Kidney epithelial cell (primary cell): ENCODE results near the gene GJC2. TPM values are rescaled to one million over a fixed set of nuclear protein-coding genes. Genes with fewer than 3 reads are reported as not detected.
"Not testable (repeated sequence)": the region's sequence is repeated elsewhere in the genome, so short reads cannot be mapped to it uniquely, and the experiment has no call there.

Experiments used
- DNase-seq: peaks from one replicate; pipeline ENCODE4 v3.0.0-alpha.2; 2010; ENCODE audit warnings: low read depth
- H3K27me3 ChIP-seq: 2 replicates; pipeline ENCODE4 v1.6.0; 2011; ENCODE audit warnings: low read length; ENCODE audit not compliant: control insufficient read depth, insufficient read depth
- H3K36me3 ChIP-seq: 2 replicates; pipeline ENCODE4 v1.5.1; 2011; ENCODE audit warnings: low read length; ENCODE audit not compliant: control insufficient read depth, insufficient read depth
- H3K4me3 ChIP-seq: 2 replicates; pipeline ENCODE4 v1.5.1; 2011; ENCODE audit warnings: low read depth, mild to moderate bottlenecking, control low read depth, low read length
- CTCF ChIP-seq: IDR thresholded peaks from 2 replicates; pipeline ENCODE4 v1.5.1; 2011; ENCODE audit warnings: mild to moderate bottlenecking, moderate library complexity, low read length, control low read depth, inconsistent platforms; ENCODE audit not compliant: insufficient read depth, poor library complexity, severe bottlenecking
- total RNA-seq: library from RNA; depleted of rRNA; stranded (reverse); fragments of >200 nt; gene quantifications from 2 replicates; pipeline ENCODE4 v1.2.3, GENCODE V29; 2015

The GJC2 gene
- total RNA-seq, 1 donor from 2014 or later, result 0.38 TPM

DNA sequence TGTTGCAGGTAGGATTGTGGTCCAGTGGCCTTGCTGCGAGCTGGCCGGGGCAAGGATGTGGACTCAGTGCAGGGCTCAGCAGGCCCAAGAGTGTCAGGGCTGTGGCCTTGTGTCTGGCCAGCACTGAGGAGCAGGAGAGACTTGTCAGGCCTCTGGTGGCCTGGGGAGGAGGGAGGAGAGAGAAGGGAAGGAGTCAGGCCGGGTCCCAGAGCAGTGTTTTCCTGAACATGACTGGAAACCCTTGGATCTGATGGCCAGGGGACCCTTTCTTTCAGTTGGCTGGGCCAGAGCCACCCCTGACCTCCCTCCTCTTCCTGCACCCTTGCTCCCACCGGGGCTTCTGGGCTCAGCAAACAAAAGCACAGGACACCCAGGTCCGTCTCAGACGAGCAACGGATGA lies 20.9 kb downstream of the GJC2 start:
- DNase-seq, result no peak
- Histone ChIP-seq H3K27me3 (no peaks in the 10 kb centered on the region), H3K4me3 (no peak overlapping the region), H3K36me3 (no peaks in the 10 kb centered on the region)
- no peak for TF ChIP-seq CTCF

- Histone ChIP-seq H3K4me3 (no peak overlapping the region), H3K36me3 (no peaks in the 10 kb centered on the region), H3K27me3 (no peaks in the 10 kb centered on the region)
- no peak for TF ChIP-seq CTCF
- DNase-seq, result no peak
These were observed 21.6 kb downstream of the GJC2 start for GRCh38 chr1:228171221-228171891.

- Histone ChIP-seq H3K27me3 (no peaks in the 10 kb centered on the region), H3K36me3 (no peaks in the 10 kb centered on the region), H3K4me3 (no peak overlapping the region)
- no peak for TF ChIP-seq CTCF
- DNase-seq, result no peak
These were observed 23.1 kb downstream of the GJC2 start for GRCh38 chr1:228172591-228173527.

GRCh38 chr1:228173528-228174481 lies 24.1 kb downstream of the GJC2 start:
- DNase-seq, H3K27me3 ChIP-seq, H3K4me3 ChIP-seq, H3K36me3 ChIP-seq: not testable (repeated sequence)

DNA sequence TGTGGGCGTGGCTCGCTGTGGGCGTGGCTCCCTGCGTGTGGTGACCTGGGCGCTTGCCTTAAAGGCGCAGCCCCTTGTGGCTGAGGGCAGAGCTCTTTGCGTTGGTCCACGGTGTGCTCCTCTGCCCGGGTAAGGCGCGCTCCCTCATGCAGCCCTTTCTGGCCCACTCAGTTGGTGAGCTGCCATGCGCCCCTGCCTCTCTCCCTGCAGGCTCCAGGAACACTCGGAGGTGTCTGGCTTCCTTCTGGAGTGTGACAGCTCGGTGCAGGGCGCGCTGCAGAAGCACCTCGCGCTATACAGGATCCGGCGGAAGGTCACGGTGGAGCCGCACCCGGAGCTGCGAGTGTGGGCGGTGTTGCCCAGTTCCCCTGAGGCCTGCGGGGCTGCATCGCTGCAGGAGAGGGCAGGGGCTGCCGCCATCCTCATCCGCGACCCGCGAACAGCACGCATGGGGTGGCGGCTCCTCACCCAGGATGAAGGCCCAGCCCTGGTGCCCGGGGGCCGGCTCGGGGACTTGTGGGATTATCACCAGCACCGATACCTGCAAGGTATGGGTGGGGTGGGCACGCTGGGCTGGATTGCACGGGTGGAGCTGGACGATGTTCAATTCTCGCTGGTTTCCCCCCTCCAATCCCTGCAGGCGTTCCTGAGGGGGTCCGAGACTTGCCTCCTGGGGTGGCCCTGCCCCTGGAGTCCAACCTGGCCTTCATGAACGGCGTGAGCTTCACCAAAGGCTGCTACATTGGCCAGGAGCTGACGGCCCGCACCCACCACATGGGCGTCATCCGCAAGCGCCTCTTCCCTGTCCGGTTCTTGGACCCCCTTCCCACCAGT lies 25.0 kb downstream of the GJC2 start:
- Histone ChIP-seq H3K27me3 (no peaks in the 10 kb centered on the region), H3K36me3 (no peaks in the 10 kb centered on the region), H3K4me3 (no peak overlapping the region)
- TF ChIP-seq CTCF, result no peak
- DNase-seq, result no peak
